ENCODE data around the gene PTPN3. TPM values are rescaled to one million over a fixed set of nuclear protein-coding genes. Genes with fewer than 3 reads are reported as not detected.
A peak's percentile ranks its signal among the peaks of the same experiment; 100 is the strongest.

PTPN3 gene
- total RNA-seq, 4 donors from 2014 or later = 31.6 to 64.0 (median 38.7) TPM

GRCh38 chr9:109417054-109417453 lies 81.1 kb downstream of the PTPN3 start:
- Histone ChIP-seq H3K4me1 (peaks cover 4% of the 10 kb centered on the region), H3K27ac (peak overlapping the region; percentile 60), H3K4me3 (no peak overlapping the region), H3K27me3 (no peaks in the 10 kb centered on the region), H3K9me3 (no peaks in the 10 kb centered on the region), H3K36me3 (peaks cover 40% of the 10 kb centered on the region)
- WGBS = 50% methylated on average over 8 of the region's 8 CpGs
- no peak for DNase-seq (ENCODE audit: low spot score in 2 of 2)
- TF ChIP-seq EP300 (IDR thresholded peaks at IDR 0.05) (no peak), CTCF (IDR thresholded peaks at IDR 0.05) (no peak), POLR2AphosphoS5 (IDR thresholded peaks at IDR 0.05) (no peak), POLR2A (IDR thresholded peaks at IDR 0.05) (no peak)

GRCh38 chr9:109416135-109416706 lies 81.9 kb downstream of the PTPN3 start:
- H3K27me3 ChIP-seq = no peaks in the 10 kb centered on the region
- no peaks in the 10 kb centered on the region for H3K9me3 ChIP-seq
- H3K27ac ChIP-seq = no peak overlapping the region
- TF ChIP-seq POLR2A (IDR thresholded peaks at IDR 0.05) = no peak
- no peak for TF ChIP-seq EP300 (IDR thresholded peaks at IDR 0.05)
- no peak for TF ChIP-seq POLR2AphosphoS5 (IDR thresholded peaks at IDR 0.05)
- TF ChIP-seq CTCF (IDR thresholded peaks at IDR 0.05) = no peak
- H3K4me1 ChIP-seq = no peaks in the 10 kb centered on the region
- H3K36me3 ChIP-seq = peaks cover 40% of the 10 kb centered on the region
- WGBS = 72% methylated on average over 10 of the region's 10 CpGs
- H3K4me3 ChIP-seq = no peak overlapping the region
- no peak for DNase-seq (ENCODE audit: low spot score in 2 of 2)

GRCh38 chr9:109414125-109414785 lies 83.9 kb downstream of the PTPN3 start:
- DNase-seq (ENCODE audit: low spot score in 2 of 2) = no peak
- Histone ChIP-seq H3K4me3 (no peak overlapping the region), H3K27me3 (no peaks in the 10 kb centered on the region), H3K4me1 (no peaks in the 10 kb centered on the region), H3K27ac (no peak overlapping the region), H3K9me3 (no peaks in the 10 kb centered on the region), H3K36me3 (peaks cover 39% of the 10 kb centered on the region)
- TF ChIP-seq EP300 (IDR thresholded peaks at IDR 0.05) (no peak), POLR2AphosphoS5 (IDR thresholded peaks at IDR 0.05) (no peak), CTCF (IDR thresholded peaks at IDR 0.05) (no peak), POLR2A (IDR thresholded peaks at IDR 0.05) (no peak)
- 44% methylated on average over 7 of the region's 7 CpGs for WGBS

GRCh38 chr9:109411798-109412352 lies 86.2 kb downstream of the PTPN3 start:
- no peak overlapping the region for H3K4me3 ChIP-seq
- peaks cover 44% of the 10 kb centered on the region for H3K36me3 ChIP-seq
- no peak overlapping the region for H3K27ac ChIP-seq
- DNase-seq (ENCODE audit: low spot score in 2 of 2) = no peak
- H3K9me3 ChIP-seq = no peaks in the 10 kb centered on the region
- TF ChIP-seq CTCF (IDR thresholded peaks at IDR 0.05) = peak; percentile 18 to 65
- TF ChIP-seq POLR2AphosphoS5 (IDR thresholded peaks at IDR 0.05) = no peak
- 63% methylated on average over 5 of the region's 5 CpGs for WGBS
- no peaks in the 10 kb centered on the region for H3K27me3 ChIP-seq
- H3K4me1 ChIP-seq = no peaks in the 10 kb centered on the region

- DNase-seq (ENCODE audit: low spot score in 2 of 2) = no peak
- no peaks in the 10 kb centered on the region for H3K27me3 ChIP-seq
- 94% methylated on average over 10 of the region's 10 CpGs for WGBS
- no peak for TF ChIP-seq POLR2A (IDR thresholded peaks at IDR 0.05)
- no peak for TF ChIP-seq CTCF (IDR thresholded peaks at IDR 0.05)
- TF ChIP-seq POLR2AphosphoS5 (IDR thresholded peaks at IDR 0.05) = no peak
- TF ChIP-seq EP300 (IDR thresholded peaks at IDR 0.05) = no peak
- no peaks in the 10 kb centered on the region for H3K4me1 ChIP-seq
- H3K27ac ChIP-seq = no peak overlapping the region
- H3K4me3 ChIP-seq = no peak overlapping the region
- no peaks in the 10 kb centered on the region for H3K9me3 ChIP-seq
- peaks cover 51% of the 10 kb centered on the region for H3K36me3 ChIP-seq
Measured at GRCh38 chr9:109411069-109411761, 86.9 kb downstream of the PTPN3 start.
